Retina (tissue), 1 donor: Measurements from ENCODE around the gene ANKRD60.
A peak's percentile ranks its signal among the peaks of the same experiment; 100 is the strongest.

Source experiments
- DNase-seq: peaks from one replicate; pipeline ENCODE4 v3.0.0-alpha.2; 2016

ANKRD60 gene

DNA sequence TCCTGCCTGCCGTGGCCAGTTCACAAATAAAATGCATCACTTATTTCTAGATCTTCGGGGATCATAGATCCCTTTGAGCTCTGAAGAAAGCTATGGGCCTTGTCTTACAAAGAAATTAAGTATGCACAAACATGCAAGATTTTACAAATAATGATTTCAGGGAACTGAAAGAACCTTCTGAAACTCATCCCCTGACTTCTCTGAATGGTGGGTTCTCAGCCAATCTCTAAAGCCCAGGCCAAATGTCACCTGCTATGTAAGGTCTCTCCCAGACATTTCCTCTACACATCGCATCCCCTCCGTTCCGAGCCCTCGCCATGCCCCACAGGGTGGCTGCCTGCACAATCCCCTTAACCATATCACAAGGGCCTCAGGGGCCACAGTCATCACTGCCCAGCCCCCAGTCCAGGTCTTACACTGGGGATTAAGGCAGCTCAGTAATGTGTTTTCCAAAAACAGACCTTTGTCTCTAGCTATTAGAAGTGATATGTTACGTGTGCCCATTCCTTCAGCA is 16.1 kb upstream of the ANKRD60 start:
- DNase-seq = no peak

DNA sequence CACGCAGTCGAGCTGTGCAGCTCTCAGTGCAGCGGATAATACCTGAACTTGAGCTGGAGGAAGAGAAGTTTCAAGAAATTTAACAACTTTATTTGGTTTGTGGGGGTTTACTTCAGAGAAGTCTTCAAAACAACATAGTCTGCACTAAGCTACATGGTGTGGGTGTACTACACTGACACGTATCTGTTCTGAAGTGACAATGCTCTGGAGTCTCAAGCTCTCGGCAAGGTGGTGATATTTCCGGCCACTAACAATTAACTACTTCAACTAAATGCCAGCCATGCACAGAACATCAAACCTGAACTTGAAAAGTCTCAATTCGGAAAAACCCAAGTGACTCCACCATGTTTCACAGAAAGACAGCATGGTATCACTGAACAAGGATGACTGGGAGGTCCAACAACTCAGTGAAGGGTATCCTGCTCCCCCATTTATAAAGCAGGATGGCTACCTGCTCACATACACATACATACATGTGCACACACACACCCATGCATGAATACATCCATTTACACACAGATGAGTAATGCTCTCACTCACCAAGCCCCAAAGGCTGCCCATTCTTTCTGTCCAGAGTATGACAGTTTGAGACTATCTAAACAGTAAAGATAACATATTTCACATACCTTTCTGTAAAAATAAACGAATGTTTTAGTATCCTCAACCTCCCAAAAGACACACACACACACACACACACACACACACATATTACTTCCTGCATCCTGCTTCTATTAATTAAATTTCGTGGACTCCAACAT is 15.4 kb upstream of the ANKRD60 start:
- DNase-seq = no peak

DNA sequence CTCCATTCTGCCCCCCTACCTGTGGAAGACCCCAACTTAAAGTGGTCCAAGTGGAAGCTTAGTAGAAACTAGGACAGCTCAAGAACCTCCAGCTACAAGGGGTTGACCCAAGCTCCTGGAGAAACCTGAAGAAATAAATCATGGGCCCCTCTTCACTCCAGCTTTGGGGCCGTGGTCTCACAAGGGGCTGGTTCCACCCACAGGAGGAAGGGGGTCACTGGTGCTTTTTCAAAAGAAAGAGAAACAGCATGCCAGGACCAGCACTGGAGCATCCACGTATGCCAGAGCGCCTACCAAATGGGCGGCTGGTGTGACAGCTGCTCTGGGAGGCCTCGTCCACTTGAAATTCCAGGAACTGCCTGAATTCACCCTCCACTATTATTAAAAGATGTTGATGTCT is 14.4 kb upstream of the ANKRD60 start:
- DNase-seq = no peak

DNA sequence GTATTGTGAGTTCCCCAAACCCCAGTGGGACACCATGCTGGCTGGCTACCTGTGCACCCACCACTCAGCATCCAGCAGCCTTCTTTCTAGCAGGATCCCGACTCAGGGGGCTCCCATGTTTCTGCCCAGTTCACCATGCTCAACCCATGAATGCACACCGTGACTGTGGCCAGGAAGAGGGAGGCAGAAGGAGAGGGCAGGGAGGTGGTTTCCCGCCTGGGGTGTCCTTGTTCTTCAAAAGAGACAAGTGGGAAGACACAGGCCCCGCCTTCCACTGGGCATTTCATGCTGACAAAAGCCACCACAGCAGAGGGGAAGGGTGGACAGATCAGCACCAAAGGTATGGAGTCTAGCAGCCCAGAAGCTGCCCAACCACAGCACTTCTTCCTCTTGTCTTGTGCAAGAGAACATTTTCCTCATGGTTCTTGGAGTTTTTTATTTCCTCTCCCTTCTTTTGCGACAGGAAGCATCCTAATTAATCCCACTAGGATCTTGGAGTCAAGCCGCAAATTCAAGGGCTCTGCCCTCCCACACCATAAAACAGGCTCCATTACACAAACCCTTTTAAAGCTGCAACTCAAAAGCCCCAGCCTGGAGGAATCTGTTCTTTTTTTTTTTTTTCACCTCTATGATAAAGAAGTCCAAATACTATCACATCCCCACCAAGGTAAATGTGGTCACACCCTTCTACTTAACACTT is 13.5 kb upstream of the ANKRD60 start:
- no peak for DNase-seq

GRCh38 chr20:58240471-58240870 is 12.0 kb upstream of the ANKRD60 start:
- no peak for DNase-seq

DNA sequence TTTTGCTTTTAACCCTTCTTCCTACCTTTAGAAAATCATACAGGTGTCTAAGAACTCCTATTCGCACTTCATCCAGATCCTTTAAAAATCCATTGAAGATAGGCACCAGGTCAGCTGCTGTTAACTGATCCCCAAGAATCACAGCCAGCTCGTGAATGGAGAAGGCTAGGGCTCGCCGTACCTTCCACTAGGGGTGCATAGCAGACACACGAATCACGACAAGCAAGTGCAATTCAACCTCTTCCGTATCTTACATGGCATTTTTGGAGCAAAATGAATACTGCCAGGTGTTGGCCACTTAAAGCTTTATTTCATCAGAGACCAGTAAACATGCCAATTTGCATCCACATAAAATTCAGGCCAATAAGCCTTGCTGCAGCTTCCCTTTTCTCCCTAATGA is 10.8 kb upstream of the ANKRD60 start:
- no peak for DNase-seq

DNA sequence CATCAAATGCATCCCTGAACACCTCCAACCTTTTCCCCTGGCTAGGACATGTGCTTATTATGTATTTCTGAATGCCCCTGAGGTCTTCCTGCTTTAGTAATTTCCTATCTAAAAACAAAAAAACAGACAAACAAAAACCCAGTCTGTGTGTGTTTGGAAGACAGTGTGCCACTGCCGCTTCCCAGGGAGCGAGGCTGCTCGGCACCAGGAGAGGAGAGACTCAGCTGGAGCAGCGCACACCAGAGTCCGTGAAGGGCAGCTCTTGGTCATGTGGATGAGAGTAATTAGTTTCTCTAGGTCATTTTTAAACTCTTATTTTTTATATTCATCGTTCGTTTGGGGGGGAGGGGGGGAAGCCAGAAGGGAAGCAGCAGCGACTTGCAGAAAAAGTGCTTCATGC is 10.0 kb upstream of the ANKRD60 start:
- DNase-seq = no peak

- no peak for DNase-seq
These were observed 9.1 kb upstream of the ANKRD60 start for GRCh38 chr20:58237318-58238132.

GRCh38 chr20:58236612-58237317 is 8.3 kb upstream of the ANKRD60 start:
- peak; percentile 93 for DNase-seq

DNA sequence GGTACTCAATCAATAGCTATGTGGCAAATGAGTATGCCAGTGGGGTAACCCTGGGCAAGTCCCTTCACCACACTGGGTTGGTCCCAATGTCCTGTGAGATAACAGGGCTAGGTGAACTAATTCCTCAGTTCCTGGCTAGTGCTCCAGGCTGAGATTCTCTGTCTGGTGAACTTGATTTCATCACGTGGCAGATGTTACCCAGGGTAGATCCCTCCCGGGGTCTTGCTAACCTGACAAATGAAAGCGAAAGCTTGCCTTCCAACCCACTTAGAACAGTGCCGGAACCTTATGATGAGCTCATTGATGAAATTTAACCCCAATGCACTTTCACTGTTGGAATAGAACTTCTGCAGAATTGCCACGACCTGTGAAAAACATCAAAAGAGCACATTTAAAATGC is 6.6 kb upstream of the ANKRD60 start:
- DNase-seq = no peak

- no peak for DNase-seq
These were observed 5.6 kb upstream of the ANKRD60 start for GRCh38 chr20:58233881-58234528.

DNA sequence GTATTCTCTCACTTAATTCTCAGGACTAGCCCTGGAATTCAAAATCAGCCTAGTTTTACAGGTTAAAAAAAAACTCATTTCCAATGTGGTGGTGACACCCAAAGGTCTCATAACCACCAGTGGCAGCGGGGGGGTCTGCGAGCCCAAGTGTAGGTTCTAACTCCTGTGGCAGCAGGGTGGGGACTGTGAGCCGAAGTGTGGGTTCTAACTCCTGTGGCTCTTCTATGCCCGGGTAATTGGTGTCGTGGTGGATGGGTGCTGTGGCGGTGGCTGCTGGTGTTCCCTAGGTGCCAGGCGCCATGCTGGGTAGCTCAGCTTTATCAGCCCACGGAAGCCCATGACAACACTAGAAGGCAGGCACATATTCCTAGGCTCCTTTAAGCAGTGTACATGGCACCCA is 4.9 kb upstream of the ANKRD60 start:
- no peak for DNase-seq

DNA sequence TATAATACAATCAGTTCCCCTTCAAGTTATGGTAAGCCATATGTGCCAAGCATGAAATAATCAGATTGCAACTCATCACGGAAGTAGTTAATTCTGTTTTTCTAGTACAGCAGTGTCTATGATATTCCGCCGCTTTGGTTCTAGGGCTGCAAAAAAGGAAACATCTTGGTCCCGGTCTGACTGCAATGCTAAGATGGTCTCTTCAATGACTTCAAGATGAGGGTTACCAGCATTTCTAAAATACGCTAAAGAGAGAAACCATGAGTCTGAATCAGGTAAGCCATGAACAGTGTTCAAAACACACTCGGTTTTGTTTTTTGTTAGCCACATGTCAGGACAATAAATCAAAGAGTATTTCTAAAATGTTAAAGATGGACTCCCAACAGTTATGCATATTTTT is 3.2 kb upstream of the ANKRD60 start:
- peak; percentile 64 for DNase-seq

GRCh38 chr20:58229198-58229798 is 845 bp upstream of the ANKRD60 start:
- no peak for DNase-seq

DNA sequence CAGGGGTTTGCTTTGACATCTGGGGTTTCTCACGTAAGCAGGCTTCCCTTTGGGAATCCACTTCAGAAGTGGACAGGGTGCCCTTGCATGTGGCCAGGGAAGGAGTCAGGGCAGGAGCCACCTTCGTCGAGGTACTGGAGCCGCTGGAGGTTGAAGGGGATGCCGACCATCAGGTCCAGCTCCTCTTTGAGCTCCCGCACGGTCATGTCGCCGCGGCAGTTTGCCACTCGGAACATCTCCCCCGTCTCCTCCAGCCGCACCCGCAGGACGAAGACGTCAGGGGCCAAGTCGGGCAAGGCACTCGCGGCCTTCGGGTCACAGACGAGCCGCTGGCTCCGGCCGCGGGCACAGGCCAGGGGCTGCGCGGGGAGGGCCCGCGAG is 360 bp downstream of the ANKRD60 start:
- peak; percentile 64 for DNase-seq

DNA sequence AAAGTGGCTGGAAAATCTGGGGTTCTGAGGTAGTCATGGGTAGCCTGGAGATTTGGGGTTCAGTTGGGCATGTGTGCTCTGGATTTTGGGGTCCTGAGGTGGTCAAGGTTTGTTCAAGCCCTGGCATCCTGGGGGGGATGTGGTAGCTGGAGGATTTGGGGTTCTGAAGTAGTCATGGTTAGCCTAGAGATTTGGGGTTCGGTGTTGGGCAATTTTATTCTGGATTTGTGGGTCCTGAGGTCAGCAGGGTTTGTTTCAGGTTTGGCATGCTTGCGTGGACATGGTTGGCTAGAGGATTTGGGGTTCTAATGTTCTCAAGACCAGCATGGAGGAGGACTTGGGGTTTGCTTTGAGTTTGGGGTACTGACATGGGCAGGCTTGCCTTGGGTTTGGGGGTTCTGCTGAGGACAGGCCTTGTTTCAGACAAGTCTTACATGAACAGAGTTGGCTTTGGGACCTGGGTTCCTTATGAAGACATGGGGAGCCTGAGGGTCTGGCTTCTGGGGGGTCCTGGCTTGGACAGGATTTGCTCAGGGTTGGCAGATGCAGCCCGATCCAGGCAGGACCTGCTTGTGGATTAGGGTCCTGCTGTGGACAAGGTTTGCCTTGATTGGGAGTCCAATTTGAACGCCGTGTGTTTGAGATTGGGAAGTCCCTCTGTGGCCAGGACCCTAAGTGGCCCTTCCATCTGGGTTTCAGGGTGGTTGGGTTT is 906 bp downstream of the ANKRD60 start:
- no peak for DNase-seq

- DNase-seq = no peak
These were observed 2.8 kb downstream of the ANKRD60 start for GRCh38 chr20:58225452-58226200.

GRCh38 chr20:58224974-58225373 is 3.5 kb downstream of the ANKRD60 start:
- DNase-seq = no peak

- no peak for DNase-seq
These were observed 4.4 kb downstream of the ANKRD60 start for GRCh38 chr20:58224097-58224496.

- no peak for DNase-seq
These were observed 5.0 kb downstream of the ANKRD60 start for GRCh38 chr20:58223358-58223941.
